K562 (cell line): Measurements from ENCODE around the gene CNTN4. TPM values are rescaled to one million over a fixed set of nuclear protein-coding genes. Genes with fewer than 3 reads are reported as not detected.

Source experiments
- ATAC-seq: fragments of 200-7000 bp; cut with Tn5 transposase; 3 replicates; pipeline ENCODE4 v1.9.1; 2020; ENCODE audit warnings: moderate library complexity
- BruUV-seq: library from RNA; stranded (reverse); fragments of 400-500 nt; replicated peaks from 2 replicates; lab custom pipeline; 2021; lab: Mats Ljungman, UMichigan
- CTCF ChIA-PET: fragments of 300-600 bp; formaldehyde crosslinking; extraction: SDS; loops from one replicate; lab custom pipeline; 2021; ENCODE audit warnings: low intra/inter-chr PET ratio; lab: Yijun Ruan, JAX
- POLR2A ChIA-PET: fragments of 300-600, 350-650 bp; sonication (Branson Sonifier 250); formaldehyde crosslinking; extraction: SDS; loops from one replicate; lab custom pipeline; 2021; ENCODE audit warnings: antibody characterized with exemption, inconsistent platforms; lab: Yijun Ruan, JAX
- DNase-seq, 4 experiments: peaks; one replicate each; pipeline versions ENCODE4 v3.0.0 to v3.0.0-alpha.2; 2011 to 2018; ENCODE audit warnings: low spot score in 3 of 4, mixed read lengths in 3 of 4; ENCODE audit errors: extremely low read depth in 1 of 4
- FAIRE-seq: peaks from 2 replicates; lab custom pipeline; 2011; peaks lifted over from hg19 to GRCh38; lab: Jason Lieb, UNC
- H2AFZ ChIP-seq: 2 replicates; pipeline ENCODE4 v1.6.0; 2011; ENCODE audit warnings: low read depth, low read length, control low read depth, inconsistent platforms
- H3K27ac ChIP-seq: fragments of 200-600 bp; 3 replicates; pipeline ENCODE4 v1.8.0; 2011; ENCODE audit warnings: low read depth, mild to moderate bottlenecking, control low read depth, inconsistent platforms, low read length, moderate library complexity, mixed read lengths; ENCODE audit errors: extremely low read depth
- H3K27me3 ChIP-seq, 2 experiments: fragments of 300-600 bp in 1 of 2; 2 replicates in 1 of 2; 3 replicates in 1 of 2; pipeline versions ENCODE4 v1.6.0 to v1.8.0; 2011; ENCODE audit warnings: inconsistent platforms in 2 of 2, low read length in 2 of 2, mild to moderate bottlenecking in 1 of 2, mixed read lengths in 1 of 2, moderate library complexity in 1 of 2; ENCODE audit not compliant: control insufficient read depth in 2 of 2, insufficient read depth in 2 of 2
- H3K36me3 ChIP-seq: fragments of 300-600 bp; 3 replicates; pipeline ENCODE4 v1.8.0; 2011; ENCODE audit warnings: mild to moderate bottlenecking, low read length, inconsistent platforms; ENCODE audit not compliant: control insufficient read depth, insufficient read depth
- H3K4me1 ChIP-seq, 2 experiments: fragments of 200-600 bp in 1 of 2; replicated peaks in 1 of 2; 2 replicates in 1 of 2; 3 replicates in 1 of 2; pipeline versions ENCODE4 v1.5.1 to v1.8.0; 2011; ENCODE audit warnings: inconsistent platforms in 2 of 2, low read length in 2 of 2, mild to moderate bottlenecking in 1 of 2, mixed read lengths in 1 of 2, moderate library complexity in 1 of 2; ENCODE audit not compliant: control insufficient read depth in 2 of 2, insufficient read depth in 2 of 2
- H3K4me2 ChIP-seq: 2 replicates; pipeline ENCODE4 v1.6.1; 2011; ENCODE audit warnings: low read length, control low read depth, inconsistent platforms, mixed read lengths; ENCODE audit not compliant: insufficient read depth
- H3K4me3 ChIP-seq: fragments of 200-600 bp; sonication (generic), shearing (Covaris generic); 2 replicates; pipeline ENCODE4 v1.5.1; 2016; ENCODE audit warnings: control low read depth, inconsistent platforms
- H3K79me2 ChIP-seq: fragments of 200-600 bp; 3 replicates; pipeline ENCODE4 v1.8.0; 2011; ENCODE audit warnings: low read length, inconsistent platforms; ENCODE audit not compliant: control insufficient read depth, insufficient read depth
- H3K9ac ChIP-seq, 2 experiments: 2 replicates each; pipeline versions ENCODE4 v1.6.0 to v1.6.1; 2011; ENCODE audit warnings: low read depth in 2 of 2, low read length in 2 of 2, control low read depth in 1 of 2, inconsistent platforms in 1 of 2, mild to moderate bottlenecking in 1 of 2, mixed read lengths in 1 of 2; ENCODE audit not compliant: insufficient read depth in 1 of 2
- H3K9me1 ChIP-seq: one replicate; pipeline ENCODE4 v1.6.0; 2011; ENCODE audit warnings: inconsistent platforms, mild to moderate bottlenecking, low read length, moderate library complexity; ENCODE audit not compliant: control insufficient read depth, insufficient read depth
- H3K9me3 ChIP-seq: replicated peaks from 2 replicates; pipeline ENCODE4 v1.5.1; 2011; ENCODE audit warnings: low read depth, low read length, inconsistent platforms; ENCODE audit not compliant: control insufficient read depth, insufficient read depth
- H4K20me1 ChIP-seq: replicated peaks from 2 replicates; pipeline ENCODE4 v1.6.1; 2011; ENCODE audit warnings: low read length, inconsistent platforms, mixed read lengths; ENCODE audit not compliant: control insufficient read depth, insufficient read depth
- ARNT ChIP-seq, 2 experiments: fragments of 450-650 bp; IDR thresholded peaks; 2 replicates each; pipeline ENCODE4 v1.6.1; 2016; ENCODE audit warnings: mild to moderate bottlenecking in 1 of 2
- EP300 ChIP-seq: IDR thresholded peaks from 2 replicates; pipeline ENCODE4 v1.6.1; 2012; ENCODE audit warnings: low read length, improper control_type of control experiment
- FOXJ2 ChIP-seq: fragments of 200-800 bp; sonication (Bioruptor generic); IDR thresholded peaks from 2 replicates; pipeline ENCODE4 v1.6.1; 2016; ENCODE audit warnings: missing genetic modification characterization, missing compliant biosample characterization
- GATA2 ChIP-seq: sonication (generic); formaldehyde crosslinking; IDR thresholded peaks from 2 replicates; pipeline ENCODE4 v1.4.0; 2020; ENCODE audit warnings: mild to moderate bottlenecking, missing genetic modification reagents
- HMGXB4 ChIP-seq: sonication (generic); formaldehyde crosslinking; IDR thresholded peaks from 2 replicates; pipeline ENCODE4 v1.8.1; 2023; ENCODE audit warnings: mild to moderate bottlenecking, missing genetic modification reagents
- KDM5B ChIP-seq: fragments of 200-600 bp; sonication (generic); IDR thresholded peaks from 2 replicates; pipeline ENCODE4 v1.6.1; 2012; ENCODE audit warnings: low read depth, mild to moderate bottlenecking, moderate library complexity, low read length, control low read depth, inconsistent platforms; ENCODE audit not compliant: insufficient replicate concordance
- WGBS: fragments of 100-300 bp; shearing (Covaris generic); methylation state at CpG from one replicate; pipeline ENCODE4 v1.1.6; 2016; ENCODE audit warnings: low coverage, mixed read lengths; ENCODE audit not compliant: insufficient coverage; ENCODE audit errors: missing lambda C conversion rate; 5-methylcytosine and 5-hydroxymethylcytosine counted together
- in situ Hi-C: fragments of 300-500 bp; cut with MboI; formaldehyde crosslinking; loops from 4 replicates; pipeline ENCODE4 v1.15.0; 2018; ENCODE audit warnings: inconsistent platforms, mixed read lengths
- intact Hi-C: fragments of 100-400 bp; cut with micrococcal nuclease; formaldehyde crosslinking; loops from 2 replicates; pipeline ENCODE4 v1.14.2; 2022
- polyA plus RNA-seq, 8 experiments: library from polyadenylated mRNA; depleted of rRNA in 4 of 8; stranded (reverse) in 5 of 8; unstranded in 3 of 8; fragments of >200 nt; fragmentation: Nextera tagmentation in 2 of 8; fragmentation: Illumina TruSeq in 1 of 8; extraction: Ambion mirVana in 2 of 8; extraction: Trizol in 1 of 8; gene quantifications; 2 replicates each; pipeline versions ENCODE4 v1.2.1 to v1.2.3, GENCODE V29; 2011 to 2014; ENCODE audit warnings: inconsistent platforms in 1 of 8, missing spikeins in 1 of 8
- total RNA-seq, 7 experiments: library from RNA; depleted of rRNA in 6 of 7; stranded (reverse); fragments of >200 nt in 6 of 7; fragmentation: Illumina TruSeq in 2 of 7; extraction: Trizol in 2 of 7; gene quantifications; 2 replicates each; pipeline versions ENCODE4 v1.2.1 to v1.2.3, GENCODE V29; 2011 to 2021; ENCODE audit warnings: low replicate concordance in 1 of 7

CNTN4 gene
- total and polyA plus RNA-seq, 9 of the 15 experiments (the other 6 are each of a cell fraction or from before 2014, with no cell fraction given) = not detected

- TF ChIP-seq ARNT (IDR thresholded peaks at IDR 0.05) (no peak), EP300 (no peak), HMGXB4 (no peak), FOXJ2 (tag) (no peak)
These were observed 253.6 kb downstream of the CNTN4 start (continued) for GRCh38 chr3:2352134-2352762.

GRCh38 chr3:2354702-2355101 is 256.0 kb downstream of the CNTN4 start:
- Histone ChIP-seq H3K27me3 (no peaks in the 10 kb centered on the region), H3K9me1 (no peaks in the 10 kb centered on the region), H3K4me2 (no peak overlapping the region), H3K9me3 (no peaks in the 10 kb centered on the region), H3K9ac (no peak overlapping the region), H3K36me3 (no peaks in the 10 kb centered on the region), H3K79me2 (no peaks in the 10 kb centered on the region)
- ChIA-PET POLR2A (no interaction called here), CTCF (no interaction called here)
- in situ Hi-C loops = no loop called here
- FAIRE-seq = no peak
- no peak for ATAC-seq
- BruUV-seq = no TSS peak
- no peak for TF ChIP-seq GATA2 (CRISPR knock-in tag)
- TF ChIP-seq KDM5B = no peak
- TF ChIP-seq, all 486 proteins: peak for 0
- H2AFZ ChIP-seq = no peak overlapping the region
- no peaks in the 10 kb centered on the region for H4K20me1 ChIP-seq
- H3K4me3 ChIP-seq = no peak overlapping the region
- no peak for DNase-seq
- no peak overlapping the region for H3K27ac ChIP-seq
- 14% methylated on average over 1 of the region's 1 CpG for WGBS
- H3K4me1 ChIP-seq = no peaks in the 10 kb centered on the region
- intact Hi-C loops = no loop called here
